GM18519 (cell line): ENCODE data around the gene GUCD1.

ENCODE experiments used
- ATAC-seq: cut with Tn5 transposase; IDR thresholded peaks from one replicate; pipeline ENCODE4 v1.9.1; 2021; ENCODE audit warnings: mild to moderate bottlenecking, moderate library complexity; ENCODE audit not compliant: unreplicated experiment, low FRiP score

Gene GUCD1

GRCh38 chr22:24591286-24591830 lies 36.4 kb upstream of the GUCD1 start:
- ATAC-seq = no peak

GRCh38 chr22:24590596-24591173 lies 35.7 kb upstream of the GUCD1 start:
- no peak for ATAC-seq

- no peak for ATAC-seq
Measured at GRCh38 chr22:24589518-24590030, 34.6 kb upstream of the GUCD1 start.

GRCh38 chr22:24588757-24589481 lies 34.0 kb upstream of the GUCD1 start:
- no peak for ATAC-seq

GRCh38 chr22:24588381-24588756 lies 33.4 kb upstream of the GUCD1 start:
- ATAC-seq = no peak

- no peak for ATAC-seq
Measured at GRCh38 chr22:24587948-24588347, 33.0 kb upstream of the GUCD1 start.

- ATAC-seq = no peak
Measured at GRCh38 chr22:24587251-24587650, 32.3 kb upstream of the GUCD1 start.

- ATAC-seq = no peak
Measured at GRCh38 chr22:24585927-24586546, 31.1 kb upstream of the GUCD1 start.

- ATAC-seq = no peak
Measured at GRCh38 chr22:24585461-24585860, 30.5 kb upstream of the GUCD1 start.

GRCh38 chr22:24584871-24585411 lies 30.0 kb upstream of the GUCD1 start:
- no peak for ATAC-seq

GRCh38 chr22:24584166-24584790 lies 29.3 kb upstream of the GUCD1 start:
- ATAC-seq = no peak

- no peak for ATAC-seq
Measured at GRCh38 chr22:24583221-24584165, 28.6 kb upstream of the GUCD1 start.

- no peak for ATAC-seq
Measured at GRCh38 chr22:24582056-24582814, 27.3 kb upstream of the GUCD1 start.

GRCh38 chr22:24580276-24580675 lies 25.3 kb upstream of the GUCD1 start:
- no peak for ATAC-seq

GRCh38 chr22:24579258-24579601 lies 24.3 kb upstream of the GUCD1 start:
- ATAC-seq = no peak

- ATAC-seq = no peak
Measured at GRCh38 chr22:24578355-24579257, 23.7 kb upstream of the GUCD1 start.

- no peak for ATAC-seq
Measured at GRCh38 chr22:24576778-24577177, 21.8 kb upstream of the GUCD1 start.

- no peak for ATAC-seq
Measured at GRCh38 chr22:24571266-24571665, 16.3 kb upstream of the GUCD1 start.
